K562 (cell line): Measurements from ENCODE around the gene ADAP1. TPM values are rescaled to one million over a fixed set of nuclear protein-coding genes. Genes with fewer than 3 reads are reported as not detected.

Experiments
- ATAC-seq: fragments of 200-7000 bp; cut with Tn5 transposase; 3 replicates; pipeline ENCODE4 v1.9.1; 2020; ENCODE audit warnings: moderate library complexity
- BruUV-seq: library from RNA; stranded (reverse); fragments of 400-500 nt; replicated peaks from 2 replicates; lab custom pipeline; 2021; lab: Mats Ljungman, UMichigan
- CTCF ChIA-PET: fragments of 300-600 bp; formaldehyde crosslinking; extraction: SDS; loops from one replicate; lab custom pipeline; 2021; ENCODE audit warnings: low intra/inter-chr PET ratio; lab: Yijun Ruan, JAX
- POLR2A ChIA-PET: fragments of 300-600, 350-650 bp; sonication (Branson Sonifier 250); formaldehyde crosslinking; extraction: SDS; loops from one replicate; lab custom pipeline; 2021; ENCODE audit warnings: antibody characterized with exemption, inconsistent platforms; lab: Yijun Ruan, JAX
- DNase-seq, 4 experiments: peaks; one replicate each; pipeline versions ENCODE4 v3.0.0 to v3.0.0-alpha.2; 2011 to 2018; ENCODE audit warnings: low spot score in 3 of 4, mixed read lengths in 3 of 4; ENCODE audit errors: extremely low read depth in 1 of 4
- FAIRE-seq: peaks from 2 replicates; lab custom pipeline; 2011; peaks lifted over from hg19 to GRCh38; lab: Jason Lieb, UNC
- H2AFZ ChIP-seq: 2 replicates; pipeline ENCODE4 v1.6.0; 2011; ENCODE audit warnings: low read depth, low read length, control low read depth, inconsistent platforms
- H3K27ac ChIP-seq: fragments of 200-600 bp; 3 replicates; pipeline ENCODE4 v1.8.0; 2011; ENCODE audit warnings: low read depth, mild to moderate bottlenecking, control low read depth, inconsistent platforms, low read length, moderate library complexity, mixed read lengths; ENCODE audit errors: extremely low read depth
- H3K27me3 ChIP-seq, 2 experiments: fragments of 300-600 bp in 1 of 2; 2 replicates in 1 of 2; 3 replicates in 1 of 2; pipeline versions ENCODE4 v1.6.0 to v1.8.0; 2011; ENCODE audit warnings: inconsistent platforms in 2 of 2, low read length in 2 of 2, mild to moderate bottlenecking in 1 of 2, mixed read lengths in 1 of 2, moderate library complexity in 1 of 2; ENCODE audit not compliant: control insufficient read depth in 2 of 2, insufficient read depth in 2 of 2
- H3K36me3 ChIP-seq: fragments of 300-600 bp; 3 replicates; pipeline ENCODE4 v1.8.0; 2011; ENCODE audit warnings: mild to moderate bottlenecking, low read length, inconsistent platforms; ENCODE audit not compliant: control insufficient read depth, insufficient read depth
- H3K4me1 ChIP-seq, 2 experiments: fragments of 200-600 bp in 1 of 2; replicated peaks in 1 of 2; 2 replicates in 1 of 2; 3 replicates in 1 of 2; pipeline versions ENCODE4 v1.5.1 to v1.8.0; 2011; ENCODE audit warnings: inconsistent platforms in 2 of 2, low read length in 2 of 2, mild to moderate bottlenecking in 1 of 2, mixed read lengths in 1 of 2, moderate library complexity in 1 of 2; ENCODE audit not compliant: control insufficient read depth in 2 of 2, insufficient read depth in 2 of 2
- H3K4me2 ChIP-seq: 2 replicates; pipeline ENCODE4 v1.6.1; 2011; ENCODE audit warnings: low read length, control low read depth, inconsistent platforms, mixed read lengths; ENCODE audit not compliant: insufficient read depth
- H3K4me3 ChIP-seq: fragments of 200-600 bp; sonication (generic), shearing (Covaris generic); 2 replicates; pipeline ENCODE4 v1.5.1; 2016; ENCODE audit warnings: control low read depth, inconsistent platforms
- H3K79me2 ChIP-seq: fragments of 200-600 bp; 3 replicates; pipeline ENCODE4 v1.8.0; 2011; ENCODE audit warnings: low read length, inconsistent platforms; ENCODE audit not compliant: control insufficient read depth, insufficient read depth
- H3K9ac ChIP-seq, 2 experiments: 2 replicates each; pipeline versions ENCODE4 v1.6.0 to v1.6.1; 2011; ENCODE audit warnings: low read depth in 2 of 2, low read length in 2 of 2, control low read depth in 1 of 2, inconsistent platforms in 1 of 2, mild to moderate bottlenecking in 1 of 2, mixed read lengths in 1 of 2; ENCODE audit not compliant: insufficient read depth in 1 of 2
- H3K9me1 ChIP-seq: one replicate; pipeline ENCODE4 v1.6.0; 2011; ENCODE audit warnings: inconsistent platforms, mild to moderate bottlenecking, low read length, moderate library complexity; ENCODE audit not compliant: control insufficient read depth, insufficient read depth
- H3K9me3 ChIP-seq: replicated peaks from 2 replicates; pipeline ENCODE4 v1.5.1; 2011; ENCODE audit warnings: low read depth, low read length, inconsistent platforms; ENCODE audit not compliant: control insufficient read depth, insufficient read depth
- H4K20me1 ChIP-seq: replicated peaks from 2 replicates; pipeline ENCODE4 v1.6.1; 2011; ENCODE audit warnings: low read length, inconsistent platforms, mixed read lengths; ENCODE audit not compliant: control insufficient read depth, insufficient read depth
- ERF ChIP-seq: fragments of 450-650 bp; formaldehyde crosslinking; IDR thresholded peaks from 2 replicates; pipeline ENCODE4 v1.4.0; 2020; ENCODE audit warnings: mild to moderate bottlenecking, mixed read lengths
- GABPA ChIP-seq: fragments of 200-800 bp; sonication (Bioruptor generic); conservative IDR thresholded peaks from 2 replicates; pipeline ENCODE4 v1.6.1; 2016; ENCODE audit warnings: low read depth, missing genetic modification characterization, missing compliant biosample characterization
- HIVEP1 ChIP-seq: fragments of 250-450 bp; sonication (Bioruptor Pico); IDR thresholded peaks from 2 replicates; pipeline ENCODE4 v1.4.0; 2020; ENCODE audit warnings: mild to moderate bottlenecking
- HNRNPH1 ChIP-seq: fragments of 200-400 bp; formaldehyde crosslinking; optimal IDR thresholded peaks from 2 replicates; pipeline ENCODE3; 2017; ENCODE audit warnings: low read depth, mild to moderate bottlenecking, low read length, moderate library complexity
- IRF9 ChIP-seq: fragments of 450-650 bp; IDR thresholded peaks from 2 replicates; pipeline ENCODE4 v1.6.1; 2016; ENCODE audit warnings: missing biosample characterization, missing genetic modification characterization
- PHF21A ChIP-seq: fragments of 450-650 bp; IDR thresholded peaks from 2 replicates; pipeline ENCODE4 v1.6.1; 2017; ENCODE audit warnings: low read depth, borderline replicate concordance
- POLR2G ChIP-seq: fragments of 200-400 bp; formaldehyde crosslinking; IDR thresholded peaks from 2 replicates; pipeline ENCODE4 v1.6.1; 2017; ENCODE audit warnings: low read depth, mild to moderate bottlenecking, antibody characterized with exemption, low read length, moderate library complexity
- POLR3A ChIP-seq: IDR thresholded peaks from 2 replicates; pipeline ENCODE4 v1.6.1; 2011; ENCODE audit warnings: borderline replicate concordance, mild to moderate bottlenecking, moderate library complexity; ENCODE audit not compliant: insufficient read length, insufficient read depth; ENCODE audit errors: extremely low read depth
- PRMT5 ChIP-seq: sonication (generic); formaldehyde crosslinking; IDR thresholded peaks from 2 replicates; pipeline ENCODE4 v1.5.0; 2020; ENCODE audit warnings: missing genetic modification reagents
- SP1 ChIP-seq: sonication (generic); formaldehyde crosslinking; IDR thresholded peaks from 2 replicates; pipeline ENCODE4 v1.8.1; 2022; ENCODE audit warnings: mild to moderate bottlenecking, missing genetic modification reagents
- TRIM25 ChIP-seq: fragments of 450-650 bp; IDR thresholded peaks from 2 replicates; pipeline ENCODE4 v1.7.0; 2016; ENCODE audit warnings: borderline replicate concordance
- ZNF311 ChIP-seq: fragments of 250-450 bp; sonication (Bioruptor Pico); IDR thresholded peaks from 2 replicates; pipeline ENCODE4 v1.4.0; 2020; ENCODE audit warnings: mild to moderate bottlenecking, moderate library complexity
- ZNF561 ChIP-seq: fragments of 450-650 bp; formaldehyde crosslinking; conservative IDR thresholded peaks from 2 replicates; pipeline ENCODE4 v1.4.0; 2020; ENCODE audit warnings: mild to moderate bottlenecking, moderate library complexity
- WGBS: fragments of 100-300 bp; shearing (Covaris generic); methylation state at CpG from one replicate; pipeline ENCODE4 v1.1.6; 2016; ENCODE audit warnings: low coverage, mixed read lengths; ENCODE audit not compliant: insufficient coverage; ENCODE audit errors: missing lambda C conversion rate; 5-methylcytosine and 5-hydroxymethylcytosine counted together
- in situ Hi-C: fragments of 300-500 bp; cut with MboI; formaldehyde crosslinking; loops from 4 replicates; pipeline ENCODE4 v1.15.0; 2018; ENCODE audit warnings: inconsistent platforms, mixed read lengths
- intact Hi-C: fragments of 100-400 bp; cut with micrococcal nuclease; formaldehyde crosslinking; loops from 2 replicates; pipeline ENCODE4 v1.14.2; 2022
- polyA plus RNA-seq, 8 experiments: library from polyadenylated mRNA; depleted of rRNA in 4 of 8; stranded (reverse) in 5 of 8; unstranded in 3 of 8; fragments of >200 nt; fragmentation: Nextera tagmentation in 2 of 8; fragmentation: Illumina TruSeq in 1 of 8; extraction: Ambion mirVana in 2 of 8; extraction: Trizol in 1 of 8; gene quantifications; 2 replicates each; pipeline versions ENCODE4 v1.2.1 to v1.2.3, GENCODE V29; 2011 to 2014; ENCODE audit warnings: inconsistent platforms in 1 of 8, missing spikeins in 1 of 8
- total RNA-seq, 7 experiments: library from RNA; depleted of rRNA in 6 of 7; stranded (reverse); fragments of >200 nt in 6 of 7; fragmentation: Illumina TruSeq in 2 of 7; extraction: Trizol in 2 of 7; gene quantifications; 2 replicates each; pipeline versions ENCODE4 v1.2.1 to v1.2.3, GENCODE V29; 2011 to 2021; ENCODE audit warnings: low replicate concordance in 1 of 7

Gene ADAP1
- total and polyA plus RNA-seq, 9 of the 15 experiments (the other 6 are each of a cell fraction or from before 2014, with no cell fraction given), result 0.27 to 1.4 (median 0.52) TPM; not detected in 3

- ChIA-PET POLR2A (interaction anchor here (0.5 to 1.6 kb wide), 3 partner anchors 8 to 229 kb away, joined by 3 to 8 read pairs (median 3); no protein-coding TSS in a partner anchor), CTCF (no interaction called here)
- TF ChIP-seq POLR2G, result 0 out of 2 replicates have a peak, but pooled peaks have one; percentile 17
- TF ChIP-seq POLR3A, result no peak
- H3K9me1 ChIP-seq, result no peaks in the 10 kb centered on the region
- H3K4me2 ChIP-seq, result no peak overlapping the region
- no TSS peak for BruUV-seq
- H3K36me3 ChIP-seq, result peaks cover 93% of the 10 kb centered on the region; the same call in 2 of the 3 replicates
- ATAC-seq (no peak), DNase-seq (no peak), FAIRE-seq (no peak)
- H3K27ac ChIP-seq, result no peak overlapping the region
- intact Hi-C loops, result no loop called here
- in situ Hi-C loops, result no loop called here
- over 99% methylated on average over 21 of the region's 29 CpGs for WGBS
- no peaks in the 10 kb centered on the region; the same call in 1 of the 2 replicates for H4K20me1 ChIP-seq
- no peaks in the 10 kb centered on the region for H3K27me3 ChIP-seq
- H3K9ac ChIP-seq, result no peak overlapping the region
- H3K4me1 ChIP-seq, result peaks cover 0 to 29% of the 10 kb centered on the region in 2 experiments; a peak in 1 of 5 replicates
- H2AFZ ChIP-seq, result no peak overlapping the region
- peaks cover 31% of the 10 kb centered on the region for H3K79me2 ChIP-seq
- H3K9me3 ChIP-seq, result no peaks in the 10 kb centered on the region
- no peak overlapping the region for H3K4me3 ChIP-seq
These were observed 63.2 kb downstream of the ADAP1 start for GRCh38 chr7:891291-891690.

- in situ Hi-C loops (no loop called here), intact Hi-C loops (no loop called here)
- over 99% methylated on average over 13 of the region's 15 CpGs for WGBS
- no TSS peak for BruUV-seq
- POLR2A ChIA-PET, result interaction anchor here (1.4 to 1.6 kb wide), 2 partner anchors 8 to 10 kb away, joined by 3 to 8 read pairs; no protein-coding TSS in a partner anchor
- Histone ChIP-seq H3K9ac (no peak overlapping the region), H3K9me1 (no peaks in the 10 kb centered on the region), H3K27me3 (no peaks in the 10 kb centered on the region), H3K27ac (no peak overlapping the region), H3K9me3 (no peaks in the 10 kb centered on the region), H3K4me3 (no peak overlapping the region), H3K79me2 (peaks cover 36% of the 10 kb centered on the region), H3K4me1 (peaks cover 0 to 34% of the 10 kb centered on the region in 2 experiments; a peak in 1 of 5 replicates), H4K20me1 (no peaks in the 10 kb centered on the region; the same call in 1 of the 2 replicates), H3K4me2 (no peak overlapping the region), H3K36me3 (peaks cover 92% of the 10 kb centered on the region; the same call in 2 of the 3 replicates), H2AFZ (no peak overlapping the region)
- FAIRE-seq (no peak), DNase-seq (no peak), ATAC-seq (no peak)
- CTCF ChIA-PET, result no interaction called here
- no peak for TF ChIP-seq ZNF311 (CRISPR knock-in tag)
- TF ChIP-seq ZNF561 (CRISPR knock-in tag), result no peak
- no peak for TF ChIP-seq ERF (CRISPR knock-in tag)
- TF ChIP-seq TRIM25, result no peak
- no peak for TF ChIP-seq HNRNPH1
- no peak for TF ChIP-seq PHF21A
- TF ChIP-seq SP1 (CRISPR knock-in tag), result no peak
- no peak for TF ChIP-seq IRF9 (tag)
- TF ChIP-seq PRMT5, result no peak
- no peak for TF ChIP-seq GABPA
- no peak for TF ChIP-seq HIVEP1 (CRISPR knock-in tag)
These were observed 63.6 kb downstream of the ADAP1 start for GRCh38 chr7:890868-891267.
